HG02610 (cell line): Measurements from ENCODE around the gene ANKRD13B.

Experiments used
- ATAC-seq: cut with Tn5 transposase; IDR thresholded peaks from one replicate; pipeline ENCODE4 v1.9.1; 2021; ENCODE audit warnings: mild to moderate bottlenecking, moderate library complexity; ENCODE audit not compliant: unreplicated experiment

The ANKRD13B gene

DNA sequence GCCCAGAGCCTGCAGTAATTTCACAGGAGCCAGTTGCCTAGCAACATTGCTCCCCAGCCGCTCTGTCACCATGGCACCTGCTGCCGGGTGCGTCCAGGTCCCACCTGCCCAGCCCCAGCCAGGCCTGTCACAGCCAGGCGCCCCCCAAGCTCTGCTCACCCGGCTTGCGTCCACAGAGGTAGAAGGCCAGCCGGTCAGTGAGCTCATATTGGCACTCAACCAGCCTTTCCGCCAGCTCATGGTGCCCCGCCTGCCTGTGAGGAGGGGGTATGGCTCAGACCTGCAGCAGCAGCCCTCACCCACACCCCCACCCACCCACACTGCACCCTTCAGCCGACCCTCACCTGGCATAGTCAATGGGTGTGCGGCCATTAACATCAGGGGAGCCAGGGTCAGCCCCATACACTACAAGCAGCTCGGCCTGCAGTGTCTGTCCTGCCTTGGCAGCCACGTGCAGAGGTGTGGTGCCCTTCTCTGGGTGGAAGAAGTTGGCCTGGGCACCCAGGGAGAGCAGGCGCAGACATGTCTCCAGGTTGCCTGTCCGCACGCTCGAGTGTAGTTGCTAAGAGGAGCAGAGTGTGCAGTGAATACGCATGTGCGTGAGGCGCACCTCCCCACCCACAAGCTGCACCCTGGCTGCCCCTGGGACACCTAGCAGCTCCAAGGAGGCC is 11.2 kb upstream of the ANKRD13B start:
- ATAC-seq = no peak

DNA sequence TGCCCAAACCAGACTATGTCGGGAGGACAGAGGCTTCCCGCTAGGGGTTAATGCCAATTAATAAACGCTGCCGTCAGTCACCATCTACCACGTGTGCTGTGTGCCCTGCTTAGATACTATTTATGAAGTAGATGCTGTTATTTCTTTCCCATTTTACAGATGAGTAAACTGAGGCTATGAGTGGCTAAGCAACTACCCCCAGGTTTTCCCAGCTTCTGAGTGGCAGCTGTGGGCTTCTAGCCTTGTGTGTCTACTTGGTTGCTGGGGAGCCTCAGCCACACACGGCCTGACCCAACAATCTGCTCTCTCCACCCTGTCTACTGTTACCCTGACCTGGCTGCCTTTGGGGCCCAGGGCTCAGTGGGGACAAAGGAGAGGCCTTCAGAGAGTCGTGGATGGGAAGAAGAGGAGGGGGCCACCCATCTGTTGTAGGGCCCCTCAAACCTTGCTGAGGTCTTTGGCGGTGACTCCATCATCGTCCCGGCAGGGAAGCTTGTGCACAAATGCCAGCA is 10.6 kb upstream of the ANKRD13B start:
- ATAC-seq = no peak

DNA sequence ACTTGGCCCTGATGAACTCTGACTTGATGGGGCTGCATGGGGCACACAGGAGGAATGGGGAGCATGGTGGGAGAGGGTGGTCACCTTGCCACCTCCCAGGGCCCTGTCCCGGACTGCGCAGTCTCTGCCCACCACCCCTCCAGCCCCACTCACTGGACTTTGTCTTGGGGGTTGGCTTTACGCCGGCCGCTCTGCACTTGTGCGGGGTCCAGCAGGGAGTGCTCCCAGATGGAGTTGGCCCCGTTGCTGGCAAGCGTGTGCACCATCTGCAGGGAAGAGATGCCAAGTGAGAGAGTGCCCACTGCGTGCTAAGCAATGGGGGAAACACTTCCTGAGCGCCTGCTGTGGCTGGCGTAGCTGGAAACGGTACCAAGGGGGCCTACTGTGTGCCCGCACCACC is 10.2 kb upstream of the ANKRD13B start:
- ATAC-seq = no peak

DNA sequence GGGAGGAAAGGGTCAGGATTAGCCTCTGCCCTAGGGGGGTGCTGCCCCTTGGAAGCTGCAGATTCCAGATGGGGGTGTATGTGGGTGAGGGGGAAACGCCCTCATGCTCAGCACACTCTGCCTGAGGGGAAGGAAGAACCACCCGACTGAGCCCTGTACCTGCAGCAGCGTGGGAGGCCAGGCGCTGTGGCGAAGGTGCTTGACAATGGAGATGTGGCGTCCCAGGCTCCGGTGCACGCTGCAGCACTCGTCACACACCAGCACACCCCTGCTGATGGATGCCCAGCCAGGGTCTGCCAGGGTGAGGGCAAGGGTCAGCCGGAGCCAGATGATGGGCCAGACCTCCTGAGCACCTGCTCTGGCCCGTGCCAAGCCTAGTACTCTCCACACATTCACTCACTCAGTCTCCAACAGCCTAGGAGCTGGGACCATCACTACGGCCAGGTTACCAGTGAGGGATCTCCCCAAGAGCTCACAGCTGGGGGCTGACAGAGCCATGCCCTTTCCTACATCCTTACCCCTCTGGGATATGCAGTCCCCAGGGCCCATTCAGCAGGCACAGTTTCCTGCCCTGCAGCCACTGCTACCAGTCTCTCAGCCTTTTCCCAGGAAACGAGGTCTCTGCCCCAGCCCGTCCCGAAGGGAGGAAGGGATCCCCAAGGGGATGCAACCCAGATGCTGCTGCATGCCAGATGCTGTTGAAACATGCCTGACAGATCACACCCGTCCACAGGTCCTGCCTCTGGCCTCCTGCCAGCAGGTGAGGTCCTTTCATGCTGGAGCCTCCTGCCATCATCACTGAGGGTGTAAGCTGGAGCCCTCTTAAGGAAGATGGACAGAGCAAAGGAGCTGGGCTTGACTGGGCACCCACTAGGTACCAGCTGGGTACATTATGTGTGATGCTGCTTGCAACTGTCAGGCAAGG is 9.3 kb upstream of the ANKRD13B start:
- no peak for ATAC-seq

DNA sequence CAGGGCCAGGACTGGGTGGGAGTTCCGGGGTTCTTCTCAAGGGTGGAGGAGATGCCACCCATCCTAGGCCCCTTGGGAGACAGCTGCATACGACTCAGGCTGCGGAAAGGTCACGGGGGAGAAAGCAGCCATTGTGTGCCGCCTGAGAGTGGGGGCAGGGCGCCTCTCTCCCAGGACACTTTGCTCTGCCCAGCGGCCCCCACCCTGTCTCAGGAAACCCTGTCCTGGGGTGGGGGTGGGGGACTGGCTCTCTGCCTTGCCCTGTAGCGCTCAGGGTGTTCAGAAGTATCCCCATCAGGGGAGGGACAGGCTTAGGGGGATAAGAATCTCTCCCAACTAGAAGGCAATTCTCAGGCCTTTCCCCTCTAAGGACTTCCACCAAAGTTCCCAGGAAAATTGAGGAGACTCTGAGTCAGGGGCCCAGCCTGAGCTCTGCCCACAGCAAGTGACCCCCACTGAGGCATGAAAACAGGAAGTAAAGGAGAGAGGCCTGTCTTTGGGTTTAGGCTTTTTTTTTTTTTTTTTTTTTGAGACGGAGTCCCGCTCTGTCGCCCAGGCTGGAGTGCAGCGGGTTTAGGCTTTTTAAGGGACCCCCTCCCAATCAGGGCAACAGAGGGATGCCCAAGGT is 8.4 kb upstream of the ANKRD13B start:
- ATAC-seq = no peak

DNA sequence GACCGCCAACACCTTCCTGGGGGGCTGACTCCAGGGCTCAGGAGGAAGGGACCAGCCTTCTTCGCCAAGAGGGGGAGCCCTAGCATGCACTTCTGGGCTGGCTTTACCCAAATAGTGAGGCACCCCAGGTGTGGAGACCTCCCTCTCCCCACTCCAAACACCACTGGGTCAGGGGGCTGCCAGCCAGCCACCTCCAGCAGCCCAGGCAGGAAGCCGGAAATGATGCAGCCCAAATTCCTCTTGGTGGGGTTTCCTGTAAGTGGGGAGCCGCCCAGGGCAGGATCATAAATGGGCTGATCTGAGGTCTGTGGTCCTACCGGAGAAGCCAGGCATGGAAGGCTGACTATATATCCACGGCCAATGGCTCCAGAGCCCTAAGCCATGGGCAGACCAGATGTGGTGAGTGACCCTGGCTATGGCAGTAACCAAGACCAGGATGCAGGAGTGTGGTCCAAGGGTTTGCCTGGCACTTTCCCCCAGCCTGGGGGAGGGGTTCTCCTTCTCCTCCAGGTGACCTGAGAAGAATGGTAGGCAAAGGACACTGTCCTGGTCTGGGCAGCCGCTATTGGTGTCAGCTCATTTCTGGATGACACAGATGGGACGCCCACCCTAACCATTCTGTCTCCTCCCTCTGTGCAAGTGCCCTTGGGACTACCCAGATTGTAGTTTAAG is 7.7 kb upstream of the ANKRD13B start:
- no peak for ATAC-seq

DNA sequence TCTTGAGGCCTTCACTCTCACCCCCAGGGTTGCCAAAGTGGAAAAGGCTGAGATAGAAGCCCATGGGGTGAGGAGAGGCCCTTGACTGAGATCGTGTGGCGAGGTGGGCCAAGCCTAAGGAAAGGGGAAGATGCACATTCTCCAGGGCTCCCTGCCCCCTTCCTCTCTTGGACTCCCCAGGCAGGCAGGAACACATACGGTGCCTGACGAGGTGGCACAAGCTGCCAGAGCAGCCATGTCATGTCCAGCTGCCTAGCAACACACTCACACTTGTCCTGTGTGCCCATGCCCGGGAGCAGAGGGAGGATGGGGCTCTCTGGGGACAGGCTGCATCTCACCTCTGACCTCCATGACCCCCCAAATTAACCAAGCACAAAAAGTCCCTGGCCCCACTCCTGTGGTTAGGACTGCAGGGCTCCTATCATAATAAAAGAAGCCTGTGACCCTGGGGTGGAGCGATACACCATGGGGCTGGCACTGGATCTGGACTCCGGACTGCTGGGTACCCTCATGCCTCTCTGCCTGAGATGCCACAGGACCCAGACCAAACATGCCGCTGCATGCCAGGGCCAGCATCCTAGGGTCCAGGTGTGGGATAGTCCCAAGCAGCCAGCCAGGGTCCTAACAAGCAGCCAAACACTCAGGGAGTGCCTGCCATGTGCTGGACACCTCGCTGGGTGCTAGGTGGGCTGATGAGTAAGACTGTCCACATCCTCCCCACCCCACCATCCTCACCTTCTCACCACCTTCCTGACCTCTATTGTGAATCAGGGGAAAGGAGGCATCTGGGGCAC is 6.1 kb upstream of the ANKRD13B start:
- no peak for ATAC-seq

DNA sequence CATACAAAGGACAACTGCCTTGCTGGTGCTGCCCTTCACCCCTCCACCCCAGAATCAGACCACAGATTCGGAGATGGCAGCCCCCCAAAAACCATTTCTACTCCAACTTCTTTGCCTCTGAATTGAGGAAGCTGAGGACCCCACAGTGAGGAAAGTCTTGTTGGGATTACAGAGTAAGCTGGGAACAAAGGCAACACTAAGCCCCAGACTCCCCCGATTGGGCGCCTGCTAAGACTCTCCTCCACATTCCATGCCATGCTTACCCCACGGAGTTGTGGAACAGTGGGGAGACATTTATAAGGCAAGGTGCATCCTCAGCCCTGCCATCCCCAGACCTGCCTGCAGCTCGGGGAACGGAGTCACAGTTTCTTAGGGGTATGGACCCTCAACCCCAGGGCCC is 5.3 kb upstream of the ANKRD13B start:
- no peak for ATAC-seq

DNA sequence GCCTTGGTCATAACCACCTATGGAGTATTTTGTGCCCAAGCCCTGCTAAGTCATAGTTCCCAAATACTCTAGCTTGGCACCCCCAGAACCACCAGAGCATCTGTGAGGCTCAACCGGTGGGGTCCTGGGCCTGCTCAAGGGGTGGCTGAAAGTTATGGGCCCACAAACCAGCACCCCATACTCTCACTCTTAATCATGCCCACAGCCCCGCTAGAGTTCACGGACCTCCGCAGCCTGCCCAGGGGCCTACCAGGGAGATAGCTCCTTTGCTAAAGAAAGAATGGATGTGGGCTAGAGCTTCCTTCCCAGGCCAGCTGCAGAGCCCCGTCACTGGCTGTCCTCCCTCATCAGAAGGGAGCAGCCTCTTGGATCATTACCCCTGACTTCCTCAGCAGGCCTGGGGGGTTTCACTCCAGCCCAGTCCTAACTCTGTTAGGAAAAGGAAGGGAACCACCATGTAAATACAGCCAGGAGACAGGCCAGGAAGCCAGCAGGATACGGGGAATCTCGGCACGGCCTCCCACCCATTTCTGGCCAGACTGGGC is 4.8 kb upstream of the ANKRD13B start:
- ATAC-seq = no peak

DNA sequence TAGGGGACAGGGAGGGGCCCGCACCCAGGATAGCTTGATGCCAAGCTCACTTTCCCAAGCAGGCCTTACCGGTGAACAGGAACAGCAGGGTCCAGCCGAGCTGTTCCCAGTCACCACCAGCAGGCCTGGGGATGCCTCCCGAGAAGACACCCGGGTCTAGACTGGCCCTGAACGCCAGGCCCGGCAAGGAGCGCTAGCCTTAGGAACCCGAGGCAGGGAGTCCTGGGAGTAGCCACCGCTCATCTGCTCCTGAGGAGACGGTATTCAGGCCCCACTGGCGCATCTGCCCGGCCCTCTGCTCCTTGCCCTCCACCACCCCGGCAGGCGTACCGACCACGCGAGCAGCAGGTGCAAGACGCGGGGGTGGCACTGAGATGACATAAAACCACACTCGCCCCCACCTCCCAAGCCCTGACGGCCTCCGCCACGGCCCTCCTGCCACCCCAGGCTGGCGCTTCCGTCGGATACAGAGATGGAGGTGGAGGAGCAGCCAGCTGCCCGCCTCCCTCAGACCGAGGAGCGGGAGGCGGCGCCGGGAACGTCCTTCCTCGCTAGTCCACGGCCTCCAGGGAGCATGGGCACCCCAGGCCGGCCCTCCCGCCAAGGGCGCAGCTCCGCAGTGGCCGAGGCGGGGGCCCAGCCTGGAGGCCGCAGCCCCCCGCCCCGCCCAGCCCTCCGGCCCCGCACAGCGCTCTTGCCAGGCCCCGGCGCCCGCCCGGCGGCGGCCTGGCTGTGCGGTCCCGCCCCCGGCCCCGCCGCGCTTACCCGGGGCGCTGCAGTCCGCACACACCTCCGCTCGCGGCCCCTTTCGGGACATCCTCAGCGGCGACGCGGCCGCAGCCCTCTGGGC is 4.1 kb upstream of the ANKRD13B start:
- ATAC-seq = peak; percentile 14

DNA sequence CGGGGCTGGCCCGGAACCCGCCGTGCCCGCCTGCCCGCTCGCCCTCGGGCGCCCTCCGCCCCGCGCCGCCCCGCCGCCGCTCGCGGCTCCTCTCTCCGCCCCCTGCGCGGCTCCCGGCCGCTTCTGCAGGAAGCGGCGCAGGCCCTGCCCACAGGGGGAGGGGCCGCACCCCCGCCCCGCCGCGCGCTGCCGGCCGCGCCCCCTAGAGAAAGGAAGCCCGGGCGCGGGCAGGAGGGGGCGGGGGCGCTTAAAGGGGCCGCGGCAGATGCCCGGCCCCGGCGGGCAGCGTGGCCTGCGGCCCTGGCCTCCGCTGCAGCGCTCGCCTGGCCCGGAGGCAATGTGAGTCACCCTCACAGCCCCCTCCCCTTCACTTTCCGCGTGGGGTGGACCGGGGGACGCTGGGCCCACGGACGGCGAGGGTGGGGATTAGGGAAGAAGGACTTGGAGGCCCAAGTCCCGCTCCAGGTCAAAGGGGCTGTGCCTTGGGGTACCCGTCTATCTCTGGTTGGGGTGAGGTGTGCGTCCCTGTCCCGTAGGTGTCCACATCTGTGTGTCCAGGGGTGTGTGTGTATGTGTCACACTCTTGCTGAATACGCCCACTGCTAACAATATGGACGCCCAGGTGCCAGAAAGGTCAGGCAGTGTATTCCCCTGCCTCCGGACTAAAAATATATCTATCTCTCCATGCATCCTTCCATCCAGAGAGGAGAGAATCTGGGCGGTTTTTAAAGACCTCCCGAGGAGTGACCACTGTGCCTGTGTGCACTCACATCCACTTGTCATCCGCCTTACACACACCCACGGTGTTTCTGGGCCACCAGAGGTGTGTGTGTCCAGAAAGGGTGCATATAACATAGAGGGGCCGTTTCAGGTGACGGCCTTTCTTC is 3.2 kb upstream of the ANKRD13B start, which contains the start of gene GIT1:
TSS of gene GIT1 (minus strand) at position 125 of the 887 bp plus-strand sequence. CDS start 270 bp downstream, outside the sequence.
- peak; percentile 69 for ATAC-seq

DNA sequence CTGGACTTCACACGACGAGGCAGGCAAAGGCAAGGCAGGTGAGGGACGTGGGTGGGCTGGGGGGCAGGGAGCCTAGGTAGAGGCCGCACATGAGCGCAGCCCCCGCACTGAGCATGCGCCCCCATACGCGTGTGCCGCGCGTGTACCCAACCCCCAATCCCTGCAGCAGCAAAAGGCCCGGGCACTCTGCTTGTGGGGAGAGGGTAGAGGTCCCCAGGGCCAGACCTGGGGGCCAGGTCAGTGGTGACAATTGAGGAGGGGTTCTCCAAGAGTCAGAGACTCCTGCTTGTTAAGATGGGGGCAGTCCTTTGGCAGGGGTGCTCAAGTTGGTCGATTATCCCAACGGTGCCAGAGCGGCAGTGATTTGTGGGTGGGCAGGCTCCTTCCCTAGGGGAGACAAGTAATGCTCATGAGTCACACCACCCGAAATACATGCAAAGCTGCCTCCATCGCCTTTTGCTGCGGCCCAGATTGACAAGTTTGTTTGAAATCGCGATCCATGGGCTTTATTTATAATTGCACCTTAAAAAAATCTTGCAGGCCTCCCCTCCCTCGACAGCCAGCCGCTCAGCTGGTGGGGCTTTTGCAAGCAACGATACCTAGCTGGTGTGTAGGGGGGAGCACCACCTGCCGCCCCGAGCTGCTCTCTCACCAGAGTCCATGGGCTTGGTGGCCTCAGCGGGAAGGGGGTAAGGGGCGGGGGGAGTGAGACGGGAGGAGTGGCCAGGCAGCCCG is 2.4 kb upstream of the ANKRD13B start:
- no peak for ATAC-seq

DNA sequence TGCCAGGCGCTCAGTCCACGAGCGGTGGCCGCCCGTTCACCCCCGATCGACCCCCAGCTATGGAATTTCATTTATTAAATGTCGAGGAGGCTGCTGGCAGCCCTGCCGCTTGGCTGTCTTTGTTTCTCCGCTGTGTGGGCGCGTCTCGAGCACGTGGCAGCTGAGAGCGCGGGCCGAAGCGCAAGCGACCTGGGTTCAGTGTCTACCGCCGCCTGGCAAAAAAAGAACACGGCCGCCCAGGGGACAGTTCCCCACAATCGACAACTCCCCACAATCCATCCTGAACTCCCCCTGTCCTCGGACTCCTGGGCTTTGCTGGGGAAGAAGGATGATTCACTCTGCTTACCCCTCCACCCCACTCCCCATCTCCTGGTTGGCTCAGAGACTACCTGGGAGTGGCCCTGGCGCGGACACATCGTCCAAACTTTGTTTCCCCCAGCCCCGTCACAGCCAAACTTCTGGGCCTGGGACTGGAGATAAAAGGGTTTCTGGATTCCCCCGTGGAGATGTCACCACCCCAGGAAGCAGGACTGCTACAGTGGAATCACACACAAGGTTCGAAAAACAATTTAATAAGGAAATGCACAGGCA is 1.7 kb upstream of the ANKRD13B start:
- ATAC-seq = no peak

DNA sequence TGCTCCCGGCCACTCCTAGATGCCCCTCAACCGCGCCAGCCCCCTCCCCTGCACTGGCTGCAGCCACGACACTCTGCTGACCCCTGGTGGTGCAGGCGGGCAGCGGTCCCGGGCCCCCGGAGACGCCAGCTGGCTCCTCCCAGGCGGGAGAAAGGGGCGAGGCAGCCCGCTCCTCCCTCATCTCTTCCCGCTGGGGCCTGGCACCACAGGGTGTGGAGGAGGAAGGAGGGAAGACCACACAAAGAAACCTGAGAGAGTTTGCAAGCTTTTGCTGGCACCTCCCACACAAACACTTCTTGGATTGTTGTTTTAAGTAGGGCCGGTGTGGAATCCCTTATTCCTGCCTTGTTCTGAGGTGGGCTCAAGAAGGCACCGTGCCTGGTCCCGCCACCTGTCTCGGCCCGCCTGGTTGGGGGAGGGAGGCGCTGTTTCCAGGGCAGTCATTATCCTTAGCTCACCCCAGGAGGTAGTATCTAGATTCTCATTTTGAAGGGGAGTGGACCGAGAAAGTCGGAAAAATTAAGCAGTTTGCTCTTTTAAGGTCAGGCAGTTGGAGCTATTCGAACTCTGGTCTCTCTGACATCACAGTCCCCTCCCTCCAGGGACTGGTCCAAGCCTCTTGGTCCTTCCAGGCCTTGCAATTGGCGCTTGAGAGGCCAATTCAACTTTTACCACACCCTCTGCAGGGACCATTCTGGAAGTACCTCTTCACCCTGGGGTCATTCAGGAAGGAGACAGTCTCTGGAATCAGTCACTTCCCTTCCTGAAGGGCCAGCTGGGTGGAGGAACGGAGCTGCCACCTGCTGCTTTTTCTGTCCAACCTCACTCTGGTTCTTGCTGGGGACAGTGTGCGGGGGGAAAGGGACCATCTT is 959 bp upstream of the ANKRD13B start:
- no peak for ATAC-seq

DNA sequence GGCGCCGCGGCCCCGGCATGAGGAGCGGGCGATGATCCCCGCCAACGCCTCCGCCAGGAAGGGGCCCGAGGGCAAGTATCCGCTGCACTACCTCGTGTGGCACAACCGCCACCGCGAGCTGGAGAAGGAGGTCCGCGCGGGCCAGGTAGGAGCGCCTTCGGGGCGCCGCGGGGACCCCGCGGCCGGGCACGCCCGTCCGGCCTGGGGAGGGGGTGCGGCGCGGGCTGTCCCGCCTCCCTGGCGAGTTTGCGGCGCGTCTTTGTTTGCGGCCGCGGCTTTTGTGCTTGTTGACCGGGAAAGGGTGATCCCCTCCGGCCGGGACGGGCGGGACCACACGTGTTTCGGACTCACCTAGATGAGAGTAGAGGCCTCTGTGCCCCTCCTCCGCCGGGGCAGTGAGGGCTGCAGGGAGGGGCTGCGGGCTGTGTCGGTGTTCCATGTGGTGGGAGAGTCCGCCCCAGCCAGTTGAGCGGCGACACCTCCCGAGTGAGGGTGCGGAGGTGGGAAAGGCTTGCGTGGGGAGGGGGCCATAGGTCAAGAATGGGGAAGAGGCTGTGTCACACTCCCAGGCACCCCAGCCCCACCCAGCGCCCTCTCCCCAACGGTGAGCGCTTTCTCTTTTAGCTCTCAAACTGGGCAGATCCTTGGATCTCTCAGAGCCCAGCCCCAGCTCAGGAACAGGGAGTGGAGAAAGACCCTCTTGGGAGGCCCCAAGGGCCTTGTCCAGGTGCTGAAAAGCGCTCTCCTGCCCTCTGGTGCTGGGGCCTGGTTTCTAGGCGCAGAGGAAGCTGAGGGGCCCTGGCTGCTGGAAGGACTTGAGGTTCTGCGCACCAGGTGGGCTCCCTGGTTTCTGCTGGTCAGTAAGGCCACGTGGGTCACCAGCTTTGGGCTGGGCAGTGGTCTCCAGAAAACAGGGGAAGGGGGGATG is 923 bp downstream of the ANKRD13B start:
- ATAC-seq = no peak
